ENCODE results near the gene PSMA5.

Gene PSMA5

GRCh38 chr1:109356505-109356904 is 69.7 kb downstream of the PSMA5 start:
- TF ChIP-seq, protein P1, sequence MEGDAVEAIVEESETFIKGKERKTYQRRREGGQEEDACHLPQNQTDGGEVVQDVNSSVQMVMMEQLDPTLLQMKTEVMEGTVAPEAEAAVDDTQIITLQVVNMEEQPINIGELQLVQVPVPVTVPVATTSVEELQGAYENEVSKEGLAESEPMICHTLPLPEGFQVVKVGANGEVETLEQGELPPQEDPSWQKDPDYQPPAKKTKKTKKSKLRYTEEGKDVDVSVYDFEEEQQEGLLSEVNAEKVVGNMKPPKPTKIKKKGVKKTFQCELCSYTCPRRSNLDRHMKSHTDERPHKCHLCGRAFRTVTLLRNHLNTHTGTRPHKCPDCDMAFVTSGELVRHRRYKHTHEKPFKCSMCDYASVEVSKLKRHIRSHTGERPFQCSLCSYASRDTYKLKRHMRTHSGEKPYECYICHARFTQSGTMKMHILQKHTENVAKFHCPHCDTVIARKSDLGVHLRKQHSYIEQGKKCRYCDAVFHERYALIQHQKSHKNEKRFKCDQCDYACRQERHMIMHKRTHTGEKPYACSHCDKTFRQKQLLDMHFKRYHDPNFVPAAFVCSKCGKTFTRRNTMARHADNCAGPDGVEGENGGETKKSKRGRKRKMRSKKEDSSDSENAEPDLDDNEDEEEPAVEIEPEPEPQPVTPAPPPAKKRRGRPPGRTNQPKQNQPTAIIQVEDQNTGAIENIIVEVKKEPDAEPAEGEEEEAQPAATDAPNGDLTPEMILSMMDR (conservative IDR thresholded peaks at IDR 0.05; ENCODE audit: low read depth, low read length) = no peak
- DNase-seq (ENCODE audit: low read depth) = no peak
- H3K4me3 ChIP-seq (ENCODE audit: low read depth, low read length) = no peak overlapping the region

DNA sequence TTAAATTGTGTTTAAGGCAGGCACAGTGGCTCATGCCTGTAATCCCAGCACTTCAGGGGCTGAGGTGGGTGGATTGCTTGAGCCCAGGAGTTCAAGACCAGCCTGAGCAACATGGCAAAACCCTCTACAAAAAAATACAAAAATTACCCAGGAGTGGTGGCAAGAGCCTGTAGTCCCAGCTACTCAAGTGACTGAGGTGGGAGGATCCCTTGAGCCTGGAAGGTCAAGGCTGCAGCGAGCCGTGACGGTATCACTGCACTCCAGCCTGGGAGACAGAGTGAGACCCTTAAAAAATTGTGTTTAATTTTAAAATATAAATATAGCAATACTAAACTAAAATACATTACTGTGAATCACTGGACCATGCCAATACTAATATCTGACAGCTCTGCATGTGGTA is 71.3 kb downstream of the PSMA5 start:
- TF ChIP-seq, protein P1 (conservative IDR thresholded peaks at IDR 0.05; ENCODE audit: low read depth, low read length) = no peak
- no peak overlapping the region for H3K4me3 ChIP-seq (ENCODE audit: low read depth, low read length)
- DNase-seq (ENCODE audit: low read depth) = no peak

- no peak overlapping the region for H3K4me3 ChIP-seq (ENCODE audit: low read depth, low read length)
- TF ChIP-seq, protein P1 (conservative IDR thresholded peaks at IDR 0.05; ENCODE audit: low read depth, low read length) = no peak
- no peak for DNase-seq (ENCODE audit: low read depth)
Measured at GRCh38 chr1:109351457-109351856, 74.8 kb downstream of the PSMA5 start.

DNA sequence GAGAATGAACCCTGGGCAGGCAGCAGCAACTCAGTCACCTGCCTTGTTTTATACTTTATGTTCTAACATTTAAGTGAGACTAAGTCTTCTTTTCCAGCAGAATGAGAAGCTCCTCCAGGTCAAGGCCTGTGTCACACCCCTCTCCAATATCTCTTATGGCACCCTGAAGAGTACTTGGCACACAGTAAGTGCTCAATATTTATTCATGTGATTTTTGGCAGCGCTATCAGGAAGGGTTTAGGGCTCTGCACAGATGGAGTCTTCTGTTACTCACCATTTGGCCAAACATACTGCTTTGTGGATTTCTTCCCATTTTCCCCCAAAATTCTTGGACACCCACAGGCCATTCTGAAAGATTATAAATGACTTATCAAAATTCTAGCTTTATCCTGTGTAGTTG is 75.6 kb downstream of the PSMA5 start:
- no peak overlapping the region for H3K4me3 ChIP-seq (ENCODE audit: low read depth, low read length)
- TF ChIP-seq, protein P1 (conservative IDR thresholded peaks at IDR 0.05; ENCODE audit: low read depth, low read length) = no peak
- DNase-seq (ENCODE audit: low read depth) = no peak

DNA sequence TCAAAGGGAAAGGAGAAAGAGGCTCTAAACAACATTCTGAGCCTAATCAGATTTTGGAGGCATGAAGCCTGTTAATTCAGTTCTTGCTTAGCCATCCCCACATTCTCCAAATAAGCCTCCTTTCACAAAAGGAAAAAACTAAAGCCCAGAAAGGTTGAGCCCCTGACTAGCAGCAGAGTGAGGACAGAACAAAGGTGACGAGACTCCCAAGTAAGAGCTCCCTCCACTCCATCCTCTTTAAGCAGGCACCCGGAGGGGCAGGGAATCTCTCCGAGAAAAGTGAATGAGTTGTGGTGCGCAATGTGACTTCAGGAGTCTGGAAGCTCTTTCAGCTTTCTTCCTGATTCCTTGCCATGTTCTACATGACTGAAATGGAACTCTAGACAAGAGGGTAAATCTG is 76.1 kb downstream of the PSMA5 start:
- H3K4me3 ChIP-seq (ENCODE audit: low read depth, low read length) = no peak overlapping the region
- TF ChIP-seq, protein P1 (conservative IDR thresholded peaks at IDR 0.05; ENCODE audit: low read depth, low read length) = no peak
- DNase-seq (ENCODE audit: low read depth) = no peak

Measured in choroid plexus epithelial cell (primary cell).